ENCODE measurements around the gene C2CD3.

The C2CD3 gene

GRCh38 chr11:74025467-74026166 is 145.2 kb downstream of the C2CD3 start:
- TF ChIP-seq POLR2AphosphoS5 (IDR thresholded peaks at IDR 0.05; ENCODE audit: low read depth): no peak
- TF ChIP-seq SPI1 (IDR thresholded peaks at IDR 0.05; ENCODE audit: borderline replicate concordance, low read depth): no peak
- no peak for TF ChIP-seq CTCF (IDR thresholded peaks at IDR 0.05; ENCODE audit: insufficient read depth, low read length)
- no peak for TF ChIP-seq REST (IDR thresholded peaks at IDR 0.05; ENCODE audit: insufficient replicate concordance, low read depth)
- no peak for TF ChIP-seq GABPA (IDR thresholded peaks at IDR 0.05; ENCODE audit: low read depth)
- Histone ChIP-seq H3K27me3 (ENCODE audit: insufficient read depth, poor library complexity, severe bottlenecking) (no peaks in the 10 kb centered on the region), H3K27ac (replicated peaks) (no peak overlapping the region), H3K4me3 (replicated peaks; ENCODE audit: insufficient read depth, low read length) (no peak overlapping the region)
- no peak for DNase-seq (ENCODE audit: low read depth in 1 of 2, low spot score in 1 of 2)

GRCh38 chr11:74024261-74025029 is 146.4 kb downstream of the C2CD3 start:
- no peak overlapping the region for H3K27ac ChIP-seq (replicated peaks)
- no peaks in the 10 kb centered on the region for H3K27me3 ChIP-seq (ENCODE audit: insufficient read depth, poor library complexity, severe bottlenecking)
- TF ChIP-seq POLR2AphosphoS5 (IDR thresholded peaks at IDR 0.05; ENCODE audit: low read depth) (no peak), REST (IDR thresholded peaks at IDR 0.05; ENCODE audit: insufficient replicate concordance, low read depth) (no peak), SPI1 (IDR thresholded peaks at IDR 0.05; ENCODE audit: borderline replicate concordance, low read depth) (no peak), CTCF (IDR thresholded peaks at IDR 0.05; ENCODE audit: insufficient read depth, low read length) (no peak), GABPA (IDR thresholded peaks at IDR 0.05; ENCODE audit: low read depth) (no peak)
- DNase-seq (ENCODE audit: low read depth in 1 of 2, low spot score in 1 of 2): no peak
- no peak overlapping the region for H3K4me3 ChIP-seq (replicated peaks; ENCODE audit: insufficient read depth, low read length)

GRCh38 chr11:74023276-74023675 is 147.5 kb downstream of the C2CD3 start:
- H3K27me3 ChIP-seq (ENCODE audit: insufficient read depth, poor library complexity, severe bottlenecking): no peaks in the 10 kb centered on the region
- no peak overlapping the region for H3K27ac ChIP-seq (replicated peaks)
- H3K4me3 ChIP-seq (replicated peaks; ENCODE audit: insufficient read depth, low read length): no peak overlapping the region
- no peak for DNase-seq (ENCODE audit: low read depth in 1 of 2, low spot score in 1 of 2)
- TF ChIP-seq CTCF (IDR thresholded peaks at IDR 0.05; ENCODE audit: insufficient read depth, low read length) (no peak), GABPA (IDR thresholded peaks at IDR 0.05; ENCODE audit: low read depth) (no peak), POLR2AphosphoS5 (IDR thresholded peaks at IDR 0.05; ENCODE audit: low read depth) (no peak), SPI1 (IDR thresholded peaks at IDR 0.05; ENCODE audit: borderline replicate concordance, low read depth) (no peak), REST (IDR thresholded peaks at IDR 0.05; ENCODE audit: insufficient replicate concordance, low read depth) (no peak)

Data from HL-60 (cell line).